GM21367 (cell line): ENCODE data around the gene MAL.
A peak's percentile ranks its signal among the peaks of the same experiment; 100 is the strongest.

Experiments
- ATAC-seq: cut with Tn5 transposase; IDR thresholded peaks from one replicate; pipeline ENCODE4 v1.9.1; 2021; ENCODE audit not compliant: unreplicated experiment

Gene MAL

DNA sequence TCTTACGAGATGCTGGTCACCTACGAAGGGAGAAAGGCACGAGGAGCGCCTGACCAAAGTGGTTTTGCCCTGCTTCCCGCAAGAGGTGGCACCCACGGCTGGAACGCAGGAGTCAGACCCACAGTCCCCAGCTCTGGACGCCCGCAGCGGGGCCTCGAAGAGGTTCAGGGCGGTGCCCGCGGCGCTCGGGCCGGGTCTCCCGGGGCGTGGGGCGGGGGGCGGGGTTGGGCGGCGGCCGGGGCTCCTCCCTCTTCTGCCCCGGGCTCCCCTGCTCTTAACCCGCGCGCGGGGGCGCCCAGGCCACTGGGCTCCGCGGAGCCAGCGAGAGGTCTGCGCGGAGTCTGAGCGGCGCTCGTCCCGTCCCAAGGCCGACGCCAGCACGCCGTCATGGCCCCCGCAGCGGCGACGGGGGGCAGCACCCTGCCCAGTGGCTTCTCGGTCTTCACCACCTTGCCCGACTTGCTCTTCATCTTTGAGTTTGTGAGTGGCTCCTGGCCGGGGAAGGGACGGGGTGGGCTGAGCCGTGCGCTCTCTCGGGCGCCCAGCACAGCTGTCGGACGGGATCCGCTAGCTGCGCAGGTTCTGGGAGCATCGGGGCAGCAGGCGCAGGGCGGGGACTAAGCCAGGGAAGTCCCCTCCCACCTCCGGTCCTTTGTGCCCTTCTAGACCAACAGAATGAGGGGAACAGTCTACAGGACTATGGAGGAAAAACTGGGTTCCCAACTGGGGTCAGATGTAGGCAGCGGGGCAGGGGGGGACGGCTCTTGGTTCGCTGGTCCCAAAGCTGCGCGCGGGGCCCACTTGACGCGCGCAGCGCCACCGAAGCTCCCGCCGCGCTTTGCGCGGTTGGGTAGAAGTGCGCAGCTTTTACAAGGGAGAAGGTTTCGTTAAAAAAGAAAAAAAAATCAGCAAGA is at the start of gene MAL:
Gene MAL, plus strand, starts transcription at position 303 of the 914 bp plus-strand sequence. Its CDS starts 85 bp downstream, at position 388.
- no peak for ATAC-seq

DNA sequence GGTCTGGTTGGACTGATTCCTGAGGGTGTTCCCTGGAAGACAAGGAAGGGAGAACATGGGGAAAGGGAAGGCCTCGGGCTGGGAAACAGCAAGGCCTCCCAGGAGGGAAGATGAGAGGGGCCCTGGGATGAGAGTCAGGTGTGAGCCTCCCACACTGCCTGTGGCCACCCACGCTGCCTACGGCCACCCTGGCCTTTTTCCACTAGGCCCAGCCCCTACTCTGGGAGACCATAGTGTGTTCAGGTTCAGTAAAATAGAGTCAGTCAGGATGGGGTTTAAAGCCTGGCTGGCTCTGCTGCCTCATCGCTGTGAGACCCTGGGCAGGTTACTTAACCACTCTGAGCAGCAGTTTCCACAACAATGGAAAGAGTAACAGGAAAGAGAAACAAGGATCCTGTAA is 47.7 kb upstream of the MAL start:
- no peak for ATAC-seq

DNA sequence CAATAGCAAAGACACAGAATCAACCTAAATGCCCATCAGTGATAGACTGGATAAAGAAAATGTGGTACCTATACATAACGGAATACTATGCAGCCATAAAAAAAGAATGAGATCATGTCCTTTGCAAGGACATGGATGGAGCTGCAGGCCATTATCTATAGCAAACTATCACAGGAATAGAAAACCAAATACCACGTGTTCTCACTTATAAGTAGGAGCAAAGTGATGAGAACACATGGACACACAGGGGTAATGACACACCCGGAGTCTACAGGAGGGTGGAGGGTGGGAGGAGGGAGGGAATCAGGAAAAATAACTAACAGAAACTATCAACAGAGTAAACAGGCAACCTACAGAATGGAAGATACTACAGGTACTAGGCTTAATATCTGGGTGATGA is 46.6 kb upstream of the MAL start:
- no peak for ATAC-seq

DNA sequence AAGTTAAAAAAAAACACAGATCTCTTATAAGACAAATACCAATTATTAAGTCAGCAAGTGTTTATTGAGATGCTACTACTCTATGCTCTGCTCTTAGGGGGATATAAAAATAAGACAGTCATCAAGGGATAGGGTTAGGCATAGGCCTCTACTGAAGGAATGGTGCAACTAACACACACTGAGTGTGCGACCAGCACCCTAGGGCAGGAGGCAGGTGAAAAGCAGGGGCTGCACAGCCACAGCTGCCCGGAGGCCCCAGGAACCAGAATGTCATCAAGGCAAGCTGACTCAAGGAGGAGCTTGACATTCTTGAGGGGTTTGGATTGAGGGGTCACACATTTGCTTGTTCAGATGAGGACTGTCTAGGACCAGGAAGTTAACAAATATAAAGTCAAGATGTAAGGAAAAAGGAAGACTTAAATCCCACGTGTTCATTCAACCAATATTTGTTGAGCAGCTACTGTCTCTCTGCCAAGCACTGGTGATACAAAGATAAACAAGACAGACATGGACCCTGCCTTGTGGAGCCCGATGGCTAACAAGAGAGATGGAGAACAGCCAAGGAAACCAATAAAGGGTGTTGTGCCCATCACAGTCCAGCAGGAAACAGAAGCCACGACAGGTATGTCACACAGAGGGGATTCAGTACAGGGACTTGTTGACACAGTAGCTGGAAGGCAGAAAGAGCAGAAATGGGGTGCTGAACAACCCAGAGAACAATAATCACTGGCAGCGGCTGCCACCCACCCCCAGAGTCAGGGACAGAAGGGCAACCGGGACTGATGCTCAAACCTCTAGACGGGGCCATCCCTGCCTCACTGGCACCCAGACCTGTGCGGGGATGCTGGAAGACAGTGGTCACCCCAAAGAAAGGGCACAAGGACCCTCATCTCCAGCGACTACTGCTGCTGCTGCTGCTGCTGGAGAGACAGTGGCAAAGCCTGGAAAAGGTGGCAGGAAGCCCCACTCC is 45.8 kb upstream of the MAL start:
- ATAC-seq = no peak

DNA sequence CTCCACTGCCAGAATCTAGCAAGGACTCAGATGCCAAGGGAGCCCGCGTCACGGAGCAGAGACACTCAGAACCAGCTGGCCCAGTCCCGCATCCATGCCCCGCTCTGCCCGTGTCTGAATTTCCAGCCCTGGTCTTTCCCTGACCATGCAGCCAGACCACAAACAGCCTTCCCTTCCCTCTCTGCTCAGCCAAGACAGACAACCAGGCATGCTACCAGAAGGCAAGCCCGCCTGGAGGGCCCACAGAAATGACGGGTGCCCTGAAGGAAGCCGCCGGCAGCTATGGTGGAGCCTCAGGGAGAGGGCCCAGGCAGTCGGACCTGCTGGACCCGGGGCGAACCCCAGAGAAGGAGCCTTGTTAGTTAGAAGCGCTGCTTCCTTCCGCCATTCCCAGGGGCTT is 45.1 kb upstream of the MAL start:
- no peak for ATAC-seq

DNA sequence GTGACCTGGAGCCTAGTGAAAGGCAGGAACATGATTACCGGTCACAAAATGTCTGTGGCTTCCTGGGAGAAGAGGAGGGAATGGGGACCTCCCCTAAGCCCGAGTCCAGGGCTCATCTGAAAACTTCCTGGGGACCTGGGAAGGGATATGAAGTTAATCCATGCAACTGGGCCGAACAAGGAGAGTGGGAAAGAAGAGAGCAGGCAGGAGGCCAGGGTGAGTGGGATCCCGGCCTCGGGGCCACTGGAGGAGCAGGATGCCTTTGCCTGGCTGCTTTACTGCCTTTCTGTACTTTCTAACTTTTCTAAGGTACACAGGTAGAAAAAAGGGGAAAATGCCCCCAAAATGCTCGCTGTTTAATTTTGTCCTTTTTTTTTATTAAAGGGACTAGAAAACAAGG is 43.4 kb upstream of the MAL start:
- no peak for ATAC-seq

DNA sequence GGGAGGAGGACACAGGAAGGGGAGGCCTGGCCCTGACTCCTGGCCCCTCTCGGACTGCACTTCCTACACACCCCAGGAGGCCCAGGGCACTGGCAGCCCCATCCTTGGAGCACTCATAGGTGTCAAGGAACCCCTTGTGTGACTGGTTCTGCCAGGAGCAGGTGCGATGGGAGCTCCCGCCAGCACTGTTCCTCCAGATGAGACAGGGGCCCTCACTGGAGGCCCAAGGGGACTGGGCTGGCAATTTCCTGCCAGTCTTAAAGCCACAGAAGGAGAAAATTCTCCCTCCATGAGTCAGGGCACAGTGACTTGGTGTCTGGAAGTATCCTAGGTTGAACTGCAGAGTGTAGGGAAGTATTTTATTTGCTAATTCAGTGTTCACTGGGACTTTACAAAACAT is 42.8 kb upstream of the MAL start:
- ATAC-seq = no peak

DNA sequence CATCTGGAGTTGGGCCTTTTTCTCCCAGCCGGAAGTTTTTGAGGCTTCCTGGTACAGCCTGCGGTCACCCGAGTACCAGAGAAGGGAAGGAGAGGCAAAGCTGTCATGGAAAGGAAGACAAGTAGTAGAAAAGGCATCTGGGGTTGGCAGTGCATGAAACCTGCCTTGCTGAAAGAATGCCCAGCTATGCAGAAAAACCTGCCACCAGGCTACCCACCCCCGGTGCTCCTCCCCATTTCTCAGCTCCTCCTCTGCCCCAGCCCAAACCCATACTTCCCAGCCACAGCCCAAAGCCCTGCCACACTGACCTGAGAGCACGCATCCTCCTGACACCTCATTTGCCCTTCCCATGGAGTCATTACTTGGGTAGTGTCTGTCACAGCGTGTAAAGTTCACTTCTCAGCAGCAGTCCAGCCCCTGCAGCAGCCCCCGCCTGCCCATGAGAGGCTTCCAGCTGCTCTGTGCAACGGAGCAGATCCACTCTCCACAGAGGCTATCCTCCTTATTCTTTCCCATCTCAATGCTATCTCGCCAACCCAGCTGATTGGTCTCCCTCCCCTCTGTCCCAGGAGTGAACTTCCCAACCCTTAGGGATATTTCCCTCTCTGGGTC is 40.4 kb upstream of the MAL start:
- ATAC-seq = no peak

DNA sequence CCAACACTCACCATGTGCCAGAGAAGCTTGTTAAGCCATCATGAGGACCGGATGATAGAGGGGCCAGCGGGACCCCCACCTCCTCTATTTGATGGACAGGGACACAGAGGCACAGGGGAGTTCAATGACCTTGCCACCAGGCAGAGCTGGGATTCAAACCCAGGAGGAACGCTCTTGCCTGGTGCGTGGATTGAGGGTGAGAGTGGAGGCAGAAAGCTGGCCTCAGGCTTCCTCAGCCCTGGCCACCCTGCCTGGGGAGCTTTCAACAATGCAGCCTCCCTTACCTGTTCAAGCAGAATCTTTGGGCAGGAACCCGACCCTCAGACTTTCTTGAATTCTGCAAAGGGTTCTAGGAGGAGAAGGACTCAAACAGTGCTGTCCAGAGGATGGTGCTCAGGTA is 39.9 kb upstream of the MAL start:
- ATAC-seq = no peak

DNA sequence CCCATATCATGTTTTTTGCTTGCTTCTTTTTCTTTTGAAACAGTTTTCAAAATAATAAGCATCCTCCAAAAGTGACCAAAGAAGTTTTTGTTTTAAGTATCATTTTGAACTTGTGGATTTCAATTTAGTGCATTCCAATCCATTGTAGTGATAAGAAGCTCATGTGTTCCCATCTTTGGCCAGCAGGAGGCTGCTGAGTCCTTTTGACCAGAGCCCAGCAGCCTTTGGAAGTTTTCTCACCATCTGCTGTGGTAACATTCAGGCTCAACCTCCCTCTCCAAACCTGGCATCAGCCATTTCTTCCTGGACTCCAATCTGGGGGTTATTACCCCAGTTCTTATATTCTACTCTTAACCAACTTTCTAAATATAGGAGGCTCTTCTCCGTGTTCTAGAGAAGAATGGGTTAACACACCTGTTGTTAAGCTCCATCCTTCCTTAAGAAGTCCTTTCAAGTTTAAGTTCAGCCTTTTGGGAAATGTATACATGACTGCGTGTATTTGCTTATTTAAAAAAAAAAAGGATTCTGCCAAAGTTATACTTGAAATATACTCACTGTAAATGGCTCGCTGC is 39.0 kb upstream of the MAL start:
- ATAC-seq = peak; percentile 88

DNA sequence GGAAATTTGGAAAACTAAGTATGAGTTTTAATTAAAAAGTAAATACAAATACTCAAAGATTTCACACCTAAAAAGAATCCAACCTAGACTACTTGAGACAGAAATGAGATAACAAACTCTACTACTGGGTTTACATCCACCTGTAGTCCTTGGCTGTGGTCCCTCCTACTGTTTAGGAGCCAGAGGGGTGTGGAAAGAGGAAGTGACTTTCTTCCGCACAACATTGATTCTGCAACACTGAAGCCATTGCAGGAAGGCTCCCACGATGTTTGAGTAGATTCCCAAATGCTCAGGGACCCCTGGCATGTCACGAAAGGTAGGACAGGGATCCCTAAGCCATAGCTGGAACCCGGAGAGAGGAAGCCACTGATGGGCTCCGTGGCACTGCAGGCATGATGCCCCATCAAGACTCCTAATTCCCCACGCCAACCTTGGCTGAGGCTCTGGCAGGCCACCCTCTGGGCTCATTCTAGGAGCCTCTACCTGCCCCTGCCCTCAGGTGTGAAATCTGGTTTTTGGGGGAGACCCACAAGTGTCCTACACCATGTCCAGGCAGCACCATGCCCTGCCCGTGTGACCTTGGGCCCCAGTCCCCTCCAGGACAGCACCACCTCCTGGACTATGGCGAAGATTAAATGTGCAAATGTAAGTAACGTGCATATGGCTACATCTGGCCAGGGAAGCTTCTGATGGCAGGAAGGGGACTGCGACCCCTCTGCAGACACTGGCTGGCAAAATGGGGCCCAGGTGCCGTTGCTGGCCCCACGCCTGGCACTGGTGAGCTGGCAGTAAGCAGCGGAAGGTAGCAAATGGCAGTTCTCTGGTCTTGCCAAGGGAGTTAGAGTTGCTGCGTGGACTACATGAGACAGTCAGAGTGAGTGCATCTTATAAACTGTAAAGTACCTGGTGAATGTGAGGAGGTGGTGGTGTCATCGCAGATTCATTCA is 38.2 kb upstream of the MAL start:
- ATAC-seq = no peak

DNA sequence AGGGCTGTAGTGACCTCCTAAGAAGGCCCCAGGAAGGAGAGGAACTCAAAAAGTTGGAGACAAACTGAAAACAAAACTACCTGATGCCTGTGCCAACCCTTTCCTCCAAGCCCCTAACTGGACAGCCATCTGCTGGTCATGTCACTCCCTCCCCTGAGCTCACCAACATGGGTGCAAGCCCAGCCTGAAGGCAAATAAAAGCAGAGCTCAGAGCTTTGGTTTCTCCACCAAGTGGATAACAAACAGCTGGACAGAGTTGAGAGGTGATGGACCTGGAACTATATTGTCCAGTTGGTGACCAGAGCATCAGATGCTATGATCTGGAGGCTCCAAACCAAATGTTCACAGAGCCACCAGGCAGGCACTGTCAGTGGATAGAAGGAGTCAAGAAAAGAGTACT is 34.6 kb upstream of the MAL start:
- ATAC-seq = no peak

DNA sequence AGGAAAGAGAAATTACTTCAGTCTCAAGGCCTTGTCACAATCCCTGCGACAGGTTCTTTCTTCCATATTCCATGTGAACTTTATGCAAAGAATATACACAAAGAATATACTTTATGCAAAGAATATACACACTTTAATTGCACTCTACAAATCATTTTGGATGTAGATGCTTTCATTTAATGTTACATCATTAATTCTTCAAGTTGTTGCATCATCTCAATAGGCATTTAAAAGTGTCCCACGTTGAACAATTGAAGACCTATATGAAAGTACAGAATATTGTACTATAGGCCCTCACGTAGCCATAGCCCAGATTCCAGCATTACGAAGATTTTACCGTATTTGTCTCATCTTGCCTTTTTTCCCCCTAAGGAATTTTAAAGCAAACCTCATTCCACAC is 33.1 kb upstream of the MAL start:
- ATAC-seq = no peak

DNA sequence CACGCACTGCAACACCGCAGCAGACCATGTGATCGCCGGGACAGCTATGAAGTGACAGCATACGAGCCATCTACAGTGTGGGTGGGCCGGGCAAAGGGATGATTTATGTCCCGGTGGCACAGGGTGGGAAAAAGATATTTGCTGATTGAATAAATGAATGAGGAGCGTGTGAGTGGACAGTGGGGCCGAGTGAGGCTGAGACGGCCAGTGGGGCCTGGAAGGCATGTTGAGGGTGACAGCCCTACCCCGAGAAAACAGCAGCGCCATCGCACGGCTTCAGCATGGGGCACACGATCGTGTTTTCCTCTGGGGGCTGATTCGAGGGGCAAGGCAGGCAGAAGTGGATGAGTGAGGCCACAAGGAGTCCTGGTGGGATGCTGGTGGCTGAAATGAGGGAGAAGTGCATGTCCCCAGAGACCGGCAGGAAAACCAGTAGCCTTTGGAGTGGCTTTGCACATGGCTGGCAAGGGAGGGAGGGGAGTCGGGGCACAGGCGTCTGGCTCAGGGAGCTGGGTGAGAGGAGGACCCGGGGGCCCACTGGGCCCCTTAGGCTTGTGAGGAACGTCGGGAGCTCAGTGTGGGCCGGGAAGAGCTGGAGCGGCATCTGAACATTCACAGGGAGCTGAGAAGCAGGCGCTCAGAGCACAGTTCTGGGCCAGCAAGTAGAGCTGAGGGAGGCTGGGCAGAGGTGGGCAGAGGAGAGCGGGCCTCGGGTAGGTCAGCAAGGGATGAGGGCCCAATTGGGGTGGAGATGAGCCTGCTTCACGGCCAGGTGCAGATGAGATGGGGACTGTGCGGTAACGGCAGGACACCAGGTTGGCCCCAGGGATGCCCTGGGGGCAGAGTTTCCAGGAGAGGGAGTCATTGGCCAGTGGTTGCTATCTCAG is 32.1 kb upstream of the MAL start:
- no peak for ATAC-seq

DNA sequence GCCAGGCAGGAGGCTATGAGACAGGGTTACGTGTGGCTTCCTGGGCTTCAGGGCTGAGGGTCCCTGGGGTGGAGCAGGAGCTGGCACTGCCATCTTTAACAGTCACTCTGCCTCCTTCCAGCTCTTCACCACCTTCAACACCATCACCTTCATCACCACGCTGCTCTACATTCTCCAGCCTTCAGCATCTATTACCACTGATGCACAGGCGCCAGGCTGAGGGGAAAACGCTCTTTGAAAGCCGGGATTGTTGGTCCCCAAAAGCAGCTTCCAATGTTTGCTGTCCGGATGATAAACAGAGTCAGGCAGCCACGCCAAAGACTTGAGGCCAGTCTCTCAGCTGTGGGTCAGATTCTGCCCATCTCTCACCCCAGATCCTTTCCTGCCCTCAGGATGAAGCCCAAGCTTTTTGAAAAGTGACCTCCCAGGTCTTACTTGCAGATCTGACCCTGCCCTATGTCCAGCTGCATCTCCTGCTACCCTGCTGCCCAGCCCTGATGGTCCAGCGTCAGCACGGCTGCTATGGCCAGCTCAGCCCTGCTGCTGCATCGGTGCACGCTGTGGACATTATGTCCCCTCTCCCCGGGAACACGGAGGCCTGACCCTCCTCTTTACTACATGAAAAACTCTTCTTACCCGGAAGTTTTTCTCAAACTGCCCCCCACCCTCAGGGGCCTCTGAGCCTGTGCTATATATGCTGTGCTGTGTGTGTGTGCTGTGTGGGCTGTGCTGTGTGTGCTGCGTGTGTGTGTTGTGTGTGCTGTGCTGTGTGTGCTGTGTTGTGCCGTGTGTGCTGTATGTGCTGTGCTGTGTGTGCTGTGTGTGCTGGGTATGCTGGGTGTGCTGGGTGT is 31.2 kb upstream of the MAL start:
- no peak for ATAC-seq

DNA sequence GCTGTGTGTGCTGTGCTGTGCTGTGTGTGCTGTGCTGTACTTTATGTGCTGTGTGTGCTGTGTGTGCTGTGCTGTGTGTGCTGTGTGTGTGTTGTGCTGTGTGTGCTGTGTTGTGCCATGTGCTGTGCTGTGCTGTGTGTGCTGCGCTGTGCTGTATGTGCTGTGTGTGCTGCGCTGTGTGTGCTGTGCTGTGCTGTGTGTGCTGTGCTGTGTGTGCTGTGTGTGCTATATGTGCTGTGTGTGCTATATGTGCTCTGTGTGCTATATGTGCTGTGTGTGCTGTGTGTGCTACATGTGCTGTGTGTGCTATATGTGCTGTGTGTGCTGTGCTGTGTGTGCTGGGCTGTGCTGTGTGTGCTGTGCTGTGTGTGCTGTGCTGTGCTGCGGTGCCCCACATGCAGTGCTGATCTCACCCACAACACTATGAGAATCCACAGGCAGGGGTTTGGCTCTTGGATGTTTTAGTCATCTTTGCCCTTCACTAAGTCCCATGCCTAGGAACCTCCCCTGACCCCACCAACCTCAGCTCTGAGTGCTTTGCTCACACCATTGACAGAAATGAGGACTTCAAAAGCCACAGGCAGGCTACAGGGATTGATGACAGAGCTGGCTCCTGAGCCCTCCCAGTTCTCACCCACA is 30.5 kb upstream of the MAL start:
- no peak for ATAC-seq

DNA sequence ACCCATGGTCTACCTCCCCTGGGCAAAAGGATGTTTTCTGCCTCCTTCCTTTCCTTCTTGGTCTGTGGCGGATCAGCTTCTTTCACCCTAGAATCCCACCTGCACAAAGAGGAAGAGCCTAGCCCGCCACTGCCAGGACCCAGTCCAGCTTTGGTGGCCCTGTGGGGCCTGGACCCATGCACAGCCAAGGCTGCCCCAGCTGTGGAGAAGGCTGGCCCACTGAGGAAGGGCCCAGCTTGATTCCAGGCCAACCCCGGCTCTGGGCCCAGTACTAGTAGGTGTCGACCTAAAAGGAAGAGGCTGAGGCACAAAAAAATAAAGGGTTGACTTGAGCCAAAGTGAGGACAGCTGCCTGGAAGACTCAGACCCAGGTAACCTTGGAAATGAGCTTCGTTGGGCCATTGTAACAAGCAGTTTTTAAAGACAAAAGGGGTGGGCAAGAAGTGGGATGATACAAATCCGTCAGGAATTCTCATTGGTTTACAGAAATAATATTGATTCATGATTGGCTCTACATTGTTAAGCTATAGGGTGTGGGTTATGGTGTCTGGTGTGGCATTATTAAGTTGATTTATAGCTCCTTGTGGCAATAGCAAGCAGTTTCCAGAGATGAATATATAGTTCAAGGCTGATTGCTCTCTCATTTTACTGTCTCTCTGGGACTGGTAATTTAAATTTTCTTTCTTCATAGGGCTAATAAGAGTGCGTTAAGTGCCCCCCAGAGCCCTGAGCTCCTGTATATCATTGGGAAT is 29.8 kb upstream of the MAL start:
- ATAC-seq = no peak
